Measurements from ENCODE around the gene AIF1. TPM values are rescaled to one million over a fixed set of nuclear protein-coding genes. Genes with fewer than 3 reads are reported as not detected.

Gene AIF1
- total RNA-seq (2014; rRNA removed; shearing (Covaris generic)) = 0.48 and 1.4 TPM in 2 replicates

- Histone ChIP-seq H3K27me3 (ENCODE audit: control insufficient read depth, insufficient read depth, low read length) (no peaks in the 10 kb centered on the region), H3K4me3 (ENCODE audit: insufficient read depth, low read depth, low read length) (no peak within 1 kb of the TSS; the same call in 1 of the 2 replicates), H3K36me3 (replicated peaks; ENCODE audit: control insufficient read depth, insufficient read depth, low read length) (no peaks in the 10 kb centered on the region)
- no peak for DNase-seq
These were observed at the start of gene AIF1 for GRCh38 chr6:31614684-31615578. AIF1 (plus strand) TSS chr6:31615234; CDS start chr6:31615330, 96 bp downstream.

- DNase-seq = peak; percentile 57
- no peaks in the 10 kb centered on the region for H3K36me3 ChIP-seq (replicated peaks; ENCODE audit: control insufficient read depth, insufficient read depth, low read length)
- no peaks in the 10 kb centered on the region for H3K27me3 ChIP-seq (ENCODE audit: control insufficient read depth, insufficient read depth, low read length)
- H3K4me3 ChIP-seq (ENCODE audit: insufficient read depth, low read depth, low read length) = no peak overlapping the region
These were observed 47.3 kb upstream of the AIF1 start for GRCh38 chr6:31567531-31568370.

- Histone ChIP-seq H3K4me3 (ENCODE audit: insufficient read depth, low read depth, low read length) (no peak overlapping the region), H3K36me3 (replicated peaks; ENCODE audit: control insufficient read depth, insufficient read depth, low read length) (no peaks in the 10 kb centered on the region), H3K27me3 (ENCODE audit: control insufficient read depth, insufficient read depth, low read length) (no peaks in the 10 kb centered on the region)
- DNase-seq = no peak
These were observed 46.5 kb upstream of the AIF1 start for GRCh38 chr6:31568537-31568961.

GRCh38 chr6:31569861-31570536, 45.0 kb upstream of the AIF1 start:
- no peaks in the 10 kb centered on the region for H3K36me3 ChIP-seq (replicated peaks; ENCODE audit: control insufficient read depth, insufficient read depth, low read length)
- H3K27me3 ChIP-seq (ENCODE audit: control insufficient read depth, insufficient read depth, low read length) = no peaks in the 10 kb centered on the region; the same call in 1 of the 2 replicates
- DNase-seq = no peak
- no peak overlapping the region for H3K4me3 ChIP-seq (ENCODE audit: insufficient read depth, low read depth, low read length)

GRCh38 chr6:31572041-31572911, 42.8 kb upstream of the AIF1 start, which contains the start of gene LTA:
LTA (plus strand) TSS chr6:31572289; CDS start chr6:31572743, 454 bp downstream.
- H3K36me3 ChIP-seq (replicated peaks; ENCODE audit: control insufficient read depth, insufficient read depth, low read length) = no peaks in the 10 kb centered on the region
- peak; percentile 49 for DNase-seq

GRCh38 chr6:31573239-31574105, 41.6 kb upstream of the AIF1 start:
- no peaks in the 10 kb centered on the region for H3K36me3 ChIP-seq (replicated peaks; ENCODE audit: control insufficient read depth, insufficient read depth, low read length)
- H3K27me3 ChIP-seq (ENCODE audit: control insufficient read depth, insufficient read depth, low read length) = peaks cover 7% of the 10 kb centered on the region; the same call in 1 of the 2 replicates
- peak; percentile 36 for DNase-seq
- H3K4me3 ChIP-seq (ENCODE audit: insufficient read depth, low read depth, low read length) = no peak overlapping the region

More at GRCh38 chr6:31572041-31572911, 42.8 kb upstream of the AIF1 start, which contains the start of gene LTA:
- peaks cover 7% of the 10 kb centered on the region; the same call in 1 of the 2 replicates for H3K27me3 ChIP-seq (ENCODE audit: control insufficient read depth, insufficient read depth, low read length)
- H3K4me3 ChIP-seq (ENCODE audit: insufficient read depth, low read depth, low read length) = no peak within 1 kb of the TSS

- Histone ChIP-seq H3K36me3 (replicated peaks; ENCODE audit: control insufficient read depth, insufficient read depth, low read length) (no peaks in the 10 kb centered on the region), H3K27me3 (ENCODE audit: control insufficient read depth, insufficient read depth, low read length) (peaks cover 7% of the 10 kb centered on the region; the same call in 1 of the 2 replicates), H3K4me3 (ENCODE audit: insufficient read depth, low read depth, low read length) (no peak overlapping the region)
- DNase-seq = peak; percentile 73
These were observed 40.6 kb upstream of the AIF1 start for GRCh38 chr6:31574106-31575061.

DNA sequence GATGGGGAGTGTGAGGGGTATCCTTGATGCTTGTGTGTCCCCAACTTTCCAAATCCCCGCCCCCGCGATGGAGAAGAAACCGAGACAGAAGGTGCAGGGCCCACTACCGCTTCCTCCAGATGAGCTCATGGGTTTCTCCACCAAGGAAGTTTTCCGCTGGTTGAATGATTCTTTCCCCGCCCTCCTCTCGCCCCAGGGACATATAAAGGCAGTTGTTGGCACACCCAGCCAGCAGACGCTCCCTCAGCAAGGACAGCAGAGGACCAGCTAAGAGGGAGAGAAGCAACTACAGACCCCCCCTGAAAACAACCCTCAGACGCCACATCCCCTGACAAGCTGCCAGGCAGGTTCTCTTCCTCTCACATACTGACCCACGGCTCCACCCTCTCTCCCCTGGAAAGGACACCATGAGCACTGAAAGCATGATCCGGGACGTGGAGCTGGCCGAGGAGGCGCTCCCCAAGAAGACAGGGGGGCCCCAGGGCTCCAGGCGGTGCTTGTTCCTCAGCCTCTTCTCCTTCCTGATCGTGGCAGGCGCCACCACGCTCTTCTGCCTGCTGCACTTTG, 39.6 kb upstream of the AIF1 start, which contains the start of gene TNF:
TSS of gene TNF (plus strand) at position 231 of the 567 bp plus-strand sequence. CDS start at position 408, 177 bp downstream.
- peaks cover 8% of the 10 kb centered on the region; the same call in 1 of the 2 replicates for H3K27me3 ChIP-seq (ENCODE audit: control insufficient read depth, insufficient read depth, low read length)
- H3K36me3 ChIP-seq (replicated peaks; ENCODE audit: control insufficient read depth, insufficient read depth, low read length) = no peaks in the 10 kb centered on the region
- peak; percentile 44 for DNase-seq
- no peak within 1 kb of the TSS for H3K4me3 ChIP-seq (ENCODE audit: insufficient read depth, low read depth, low read length)

DNA sequence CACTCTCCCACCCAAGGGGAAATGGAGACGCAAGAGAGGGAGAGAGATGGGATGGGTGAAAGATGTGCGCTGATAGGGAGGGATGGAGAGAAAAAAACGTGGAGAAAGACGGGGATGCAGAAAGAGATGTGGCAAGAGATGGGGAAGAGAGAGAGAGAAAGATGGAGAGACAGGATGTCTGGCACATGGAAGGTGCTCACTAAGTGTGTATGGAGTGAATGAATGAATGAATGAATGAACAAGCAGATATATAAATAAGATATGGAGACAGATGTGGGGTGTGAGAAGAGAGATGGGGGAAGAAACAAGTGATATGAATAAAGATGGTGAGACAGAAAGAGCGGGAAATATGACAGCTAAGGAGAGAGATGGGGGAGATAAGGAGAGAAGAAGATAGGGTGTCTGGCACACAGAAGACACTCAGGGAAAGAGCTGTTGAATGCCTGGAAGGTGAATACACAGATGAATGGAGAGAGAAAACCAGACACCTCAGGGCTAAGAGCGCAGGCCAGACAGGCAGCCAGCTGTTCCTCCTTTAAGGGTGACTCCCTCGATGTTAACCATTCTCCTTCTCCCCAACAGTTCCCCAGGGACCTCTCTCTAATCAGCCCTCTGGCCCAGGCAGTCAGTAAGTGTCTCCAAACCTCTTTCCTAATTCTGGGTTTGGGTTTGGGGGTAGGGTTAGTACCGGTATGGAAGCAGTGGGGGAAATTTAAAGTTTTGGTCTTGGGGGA, 38.9 kb upstream of the AIF1 start:
- H3K27me3 ChIP-seq (ENCODE audit: control insufficient read depth, insufficient read depth, low read length) = peaks cover 10% of the 10 kb centered on the region; the same call in 1 of the 2 replicates
- H3K36me3 ChIP-seq (replicated peaks; ENCODE audit: control insufficient read depth, insufficient read depth, low read length) = no peaks in the 10 kb centered on the region
- peak; percentile 14 for DNase-seq
- no peak overlapping the region for H3K4me3 ChIP-seq (ENCODE audit: insufficient read depth, low read depth, low read length)

DNA sequence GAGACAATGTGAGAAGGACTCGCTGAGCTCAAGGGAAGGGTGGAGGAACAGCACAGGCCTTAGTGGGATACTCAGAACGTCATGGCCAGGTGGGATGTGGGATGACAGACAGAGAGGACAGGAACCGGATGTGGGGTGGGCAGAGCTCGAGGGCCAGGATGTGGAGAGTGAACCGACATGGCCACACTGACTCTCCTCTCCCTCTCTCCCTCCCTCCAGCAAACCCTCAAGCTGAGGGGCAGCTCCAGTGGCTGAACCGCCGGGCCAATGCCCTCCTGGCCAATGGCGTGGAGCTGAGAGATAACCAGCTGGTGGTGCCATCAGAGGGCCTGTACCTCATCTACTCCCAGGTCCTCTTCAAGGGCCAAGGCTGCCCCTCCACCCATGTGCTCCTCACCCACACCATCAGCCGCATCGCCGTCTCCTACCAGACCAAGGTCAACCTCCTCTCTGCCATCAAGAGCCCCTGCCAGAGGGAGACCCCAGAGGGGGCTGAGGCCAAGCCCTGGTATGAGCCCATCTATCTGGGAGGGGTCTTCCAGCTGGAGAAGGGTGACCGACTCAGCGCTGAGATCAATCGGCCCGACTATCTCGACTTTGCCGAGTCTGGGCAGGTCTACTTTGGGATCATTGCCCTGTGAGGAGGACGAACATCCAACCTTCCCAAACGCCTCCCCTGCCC, 38.0 kb upstream of the AIF1 start:
- Histone ChIP-seq H3K36me3 (replicated peaks; ENCODE audit: control insufficient read depth, insufficient read depth, low read length) (no peaks in the 10 kb centered on the region), H3K27me3 (ENCODE audit: control insufficient read depth, insufficient read depth, low read length) (peaks cover 18% of the 10 kb centered on the region; the same call in 1 of the 2 replicates)
- peak; percentile 11 for DNase-seq

More for the DNA sequence above, 38.0 kb upstream of the AIF1 start:
- no peak overlapping the region for H3K4me3 ChIP-seq (ENCODE audit: insufficient read depth, low read depth, low read length)

All from H7 (cell line).